Adrenal gland (tissue), 5 donors: Measurements from ENCODE around the gene FANCI.

Source experiments
- CTCF ChIP-seq, 6 experiments: fragments of 450-650 bp in 4 of 6; fragments of 200-600 bp in 2 of 6; sonication (generic) in 1 of 6; IDR thresholded peaks; 1 replicate in 5 of 6; 2 replicates in 1 of 6; pipeline versions ENCODE4 v1.5.1 to v1.8.0; 2016 to 2021; ENCODE audit warnings: antibody characterized with exemption in 6 of 6, mild to moderate bottlenecking in 2 of 6, moderate library complexity in 1 of 6
- POLR2A ChIP-seq, 2 donors: fragments of 450-650 bp; IDR thresholded peaks; one replicate each; pipeline ENCODE4 v1.6.1; 2017; ENCODE audit warnings: antibody characterized with exemption in 2 of 2, mild to moderate bottlenecking in 2 of 2, moderate library complexity in 1 of 2
- donor health status: DM: no; HTN: no; CAD: no.

- TF ChIP-seq CTCF (IDR thresholded peaks at IDR 0.05) (no peak), POLR2A (IDR thresholded peaks at IDR 0.05) (no peak)
These were observed 47.5 kb upstream of the FANCI start for GRCh38 chr15:89196241-89196640.
